Raji (cell line): ENCODE results near the gene MELK.

Experiments
- POLR2A ChIP-seq: IDR thresholded peaks from 2 replicates; pipeline ENCODE4 v1.6.1; 2011; ENCODE audit warnings: low read depth, low read length, control low read depth; ENCODE audit not compliant: insufficient read depth

Gene MELK

GRCh38 chr9:36572515-36573418 is at the start of gene MELK:
MELK (plus strand) TSS chr9:36572895; CDS start chr9:36581682, 8,787 bp downstream.
- peak; percentile 94 for TF ChIP-seq POLR2A

GRCh38 chr9:36530224-36530623 is 42.5 kb upstream of the MELK start:
- no peak for TF ChIP-seq POLR2A

- no peak for TF ChIP-seq POLR2A
Observed at GRCh38 chr9:36532353-36532752, 40.3 kb upstream of the MELK start.

- TF ChIP-seq POLR2A: no peak
Observed at GRCh38 chr9:36535107-36535506, 37.6 kb upstream of the MELK start.

GRCh38 chr9:36537861-36538260 is 34.8 kb upstream of the MELK start:
- no peak for TF ChIP-seq POLR2A

- TF ChIP-seq POLR2A: no peak
Observed at GRCh38 chr9:36542355-36542754, 30.3 kb upstream of the MELK start.

GRCh38 chr9:36543916-36544315 is 28.8 kb upstream of the MELK start:
- no peak for TF ChIP-seq POLR2A

GRCh38 chr9:36547598-36547997 is 25.1 kb upstream of the MELK start:
- TF ChIP-seq POLR2A: no peak

- TF ChIP-seq POLR2A: no peak
Observed at GRCh38 chr9:36548454-36548853, 24.2 kb upstream of the MELK start.

- no peak for TF ChIP-seq POLR2A
Observed at GRCh38 chr9:36550135-36550534, 22.6 kb upstream of the MELK start.

- TF ChIP-seq POLR2A: no peak
Observed at GRCh38 chr9:36551129-36551528, 21.6 kb upstream of the MELK start.

GRCh38 chr9:36551910-36552309 is 20.8 kb upstream of the MELK start:
- no peak for TF ChIP-seq POLR2A

GRCh38 chr9:36559036-36559695 is 13.5 kb upstream of the MELK start:
- TF ChIP-seq POLR2A: no peak

GRCh38 chr9:36560771-36561170 is 11.9 kb upstream of the MELK start:
- TF ChIP-seq POLR2A: no peak

- no peak for TF ChIP-seq POLR2A
Observed at GRCh38 chr9:36566813-36567221, 5.9 kb upstream of the MELK start.

- no peak for TF ChIP-seq POLR2A
Observed at GRCh38 chr9:36571333-36571732, 1.4 kb upstream of the MELK start.

GRCh38 chr9:36575411-36575882 is 2.8 kb downstream of the MELK start:
- no peak for TF ChIP-seq POLR2A

GRCh38 chr9:36576866-36577265 is 4.2 kb downstream of the MELK start:
- TF ChIP-seq POLR2A: no peak
